Erythroblast (primary cell): ENCODE data around the gene MERTK.

Source experiments
- GATA1 ChIP-seq: IDR thresholded peaks from 2 replicates; pipeline ENCODE4 v1.6.1; 2011; ENCODE audit warnings: low read depth, mild to moderate bottlenecking, control low read depth, low read length, moderate library complexity
- POLR2A ChIP-seq: IDR thresholded peaks from 2 replicates; pipeline ENCODE4 v1.6.1; 2011; ENCODE audit warnings: mild to moderate bottlenecking, low read length

DNA sequence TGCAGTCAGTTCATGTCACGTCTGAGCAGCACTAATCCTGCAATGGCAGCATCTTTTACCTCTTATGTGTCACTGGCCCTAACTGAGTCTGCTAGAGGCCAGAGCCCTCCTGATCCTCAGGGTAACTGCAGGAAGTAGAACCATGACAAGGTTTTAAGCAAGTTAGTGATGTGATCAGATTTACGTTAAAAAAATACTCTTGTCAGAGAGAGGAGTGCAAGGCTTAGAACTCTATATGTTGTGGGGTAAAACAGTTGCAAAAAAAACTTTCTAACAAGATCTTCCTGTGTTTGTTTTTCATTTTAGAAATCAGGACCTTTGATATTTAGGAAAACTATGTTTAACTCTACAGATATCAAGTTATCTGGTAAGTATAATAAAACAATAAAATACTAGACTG lies 161.3 kb downstream of the MERTK start:
- TF ChIP-seq POLR2A (no peak), GATA1 (no peak)
